NOMO-1 treated with DMSO at 0.1 percent for 48 hours (cell line): ENCODE measurements around the gene CXorf49.
"Not testable (repeated sequence)": the region's sequence is repeated elsewhere in the genome, so short reads cannot be mapped to it uniquely, and the experiment has no call there.

Source experiments
- DNase-seq: peaks from one replicate; lab custom pipeline; 2025; ENCODE audit not compliant: unreplicated experiment; lab: John Stamatoyannopoulos, UW

Gene CXorf49

GRCh38 chrX:71675636-71676035 lies 42.4 kb downstream of the CXorf49 start:
- DNase-seq: not testable (repeated sequence)

DNA sequence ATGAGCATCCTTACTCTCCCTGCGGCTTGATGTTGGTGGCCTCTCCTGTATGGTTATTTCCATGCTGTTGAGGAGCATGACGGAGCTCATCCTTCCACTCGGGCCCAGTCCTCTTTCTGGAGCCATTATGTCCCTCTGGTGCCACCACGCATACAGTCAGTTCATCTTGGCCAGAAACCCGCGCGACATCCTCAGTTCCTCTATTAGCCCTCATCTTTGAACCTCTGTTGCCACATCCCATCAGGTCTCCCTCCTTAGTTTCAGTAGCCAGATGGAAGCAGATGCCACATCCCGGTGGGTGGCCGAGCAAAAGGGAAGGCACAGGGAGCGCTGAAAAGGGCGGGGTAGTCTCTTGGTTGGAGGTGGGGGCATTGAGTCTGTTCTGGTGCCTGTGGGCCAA lies 46.1 kb downstream of the CXorf49 start:
- DNase-seq: no peak

GRCh38 chrX:71671043-71671780 lies 46.9 kb downstream of the CXorf49 start:
- no peak for DNase-seq

DNA sequence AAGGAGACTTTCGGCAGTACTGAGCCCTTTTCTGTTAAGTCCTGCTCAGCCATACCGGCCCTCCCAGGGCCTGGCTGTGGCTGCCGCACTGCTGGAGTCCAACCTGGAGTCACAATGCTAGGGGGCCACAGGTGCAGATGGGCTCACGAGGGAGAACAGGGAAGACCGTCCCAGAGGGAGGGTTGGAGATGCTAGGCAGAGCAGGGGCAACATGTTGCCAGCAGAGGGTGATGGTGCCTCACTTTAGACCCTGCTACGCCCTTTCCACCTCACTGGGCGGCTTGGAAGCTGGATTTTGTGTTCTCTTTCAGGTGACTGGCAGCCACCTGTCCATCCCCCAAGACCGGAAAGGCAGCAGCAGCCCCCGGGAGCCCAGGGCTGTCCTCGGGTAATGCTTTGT lies 48.1 kb downstream of the CXorf49 start:
- DNase-seq: not testable (repeated sequence)

GRCh38 chrX:71669492-71669891 lies 48.6 kb downstream of the CXorf49 start:
- DNase-seq: no peak

DNA sequence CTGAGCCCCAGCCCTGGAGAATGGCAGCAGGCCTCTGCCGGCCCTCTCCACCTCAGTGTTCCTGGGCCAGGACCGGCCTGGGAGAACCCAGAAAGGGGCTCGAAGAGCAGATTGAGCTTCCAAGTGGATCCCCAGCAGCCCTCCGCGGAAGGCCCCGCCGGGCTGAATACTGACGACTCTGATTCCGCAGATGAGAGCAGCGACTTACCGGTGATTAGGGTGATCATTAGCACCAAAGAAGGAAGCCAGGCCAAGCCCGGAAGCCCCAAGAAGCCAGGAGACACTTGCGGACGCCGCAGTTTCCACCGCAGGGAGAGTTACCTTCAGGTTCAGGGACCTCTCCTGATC lies 49.9 kb downstream of the CXorf49 start:
- no peak for DNase-seq

DNA sequence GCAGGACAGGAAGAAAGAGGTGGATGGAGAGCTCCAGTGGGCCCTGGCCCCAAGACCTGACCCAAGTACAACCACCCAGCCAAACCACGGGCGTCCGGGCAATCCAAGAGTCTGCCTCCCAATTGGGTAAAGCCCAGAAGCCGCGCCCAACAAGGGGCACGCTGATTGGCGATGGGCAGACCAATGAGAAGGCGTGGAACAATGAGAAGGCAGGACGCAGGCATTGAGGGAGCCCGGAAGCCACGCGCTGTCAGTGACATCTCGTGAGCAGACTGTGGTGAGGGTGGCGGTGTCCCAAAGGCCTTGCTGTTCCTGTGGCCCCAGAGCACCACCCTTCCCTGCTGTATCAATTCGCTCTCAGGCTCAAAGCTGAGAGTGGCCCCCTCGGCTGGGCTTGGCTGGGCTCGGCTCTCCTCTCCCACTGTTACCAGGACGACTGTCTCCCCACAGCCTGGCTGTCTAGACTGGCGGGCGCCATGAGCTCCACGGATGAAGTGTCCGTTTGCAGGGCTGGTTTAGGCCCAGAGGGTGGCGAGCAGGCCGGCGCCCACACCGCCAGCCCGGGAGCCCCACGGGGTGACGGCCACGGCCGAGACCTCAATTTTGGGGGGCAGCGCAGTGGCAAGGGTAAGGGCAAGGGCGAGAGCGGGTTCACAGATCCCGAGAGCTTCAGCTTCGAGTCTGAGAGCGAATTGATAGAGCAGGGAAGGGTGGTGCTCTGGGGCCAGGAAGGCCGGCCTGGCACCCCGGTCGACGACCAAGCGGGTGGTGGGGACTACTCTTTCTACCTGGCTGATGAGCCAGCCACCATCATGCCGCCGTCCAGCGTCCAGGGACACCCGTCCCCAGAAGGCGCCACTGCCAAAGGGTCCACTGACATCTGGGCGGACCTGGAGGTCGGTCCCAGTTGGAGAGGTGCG lies 50.5 kb downstream of the CXorf49 start, which contains the start of gene LOC101059915:
LOC101059915 (plus strand) TSS at position 219 of the 920 bp plus-strand sequence.
- no peak for DNase-seq

DNA sequence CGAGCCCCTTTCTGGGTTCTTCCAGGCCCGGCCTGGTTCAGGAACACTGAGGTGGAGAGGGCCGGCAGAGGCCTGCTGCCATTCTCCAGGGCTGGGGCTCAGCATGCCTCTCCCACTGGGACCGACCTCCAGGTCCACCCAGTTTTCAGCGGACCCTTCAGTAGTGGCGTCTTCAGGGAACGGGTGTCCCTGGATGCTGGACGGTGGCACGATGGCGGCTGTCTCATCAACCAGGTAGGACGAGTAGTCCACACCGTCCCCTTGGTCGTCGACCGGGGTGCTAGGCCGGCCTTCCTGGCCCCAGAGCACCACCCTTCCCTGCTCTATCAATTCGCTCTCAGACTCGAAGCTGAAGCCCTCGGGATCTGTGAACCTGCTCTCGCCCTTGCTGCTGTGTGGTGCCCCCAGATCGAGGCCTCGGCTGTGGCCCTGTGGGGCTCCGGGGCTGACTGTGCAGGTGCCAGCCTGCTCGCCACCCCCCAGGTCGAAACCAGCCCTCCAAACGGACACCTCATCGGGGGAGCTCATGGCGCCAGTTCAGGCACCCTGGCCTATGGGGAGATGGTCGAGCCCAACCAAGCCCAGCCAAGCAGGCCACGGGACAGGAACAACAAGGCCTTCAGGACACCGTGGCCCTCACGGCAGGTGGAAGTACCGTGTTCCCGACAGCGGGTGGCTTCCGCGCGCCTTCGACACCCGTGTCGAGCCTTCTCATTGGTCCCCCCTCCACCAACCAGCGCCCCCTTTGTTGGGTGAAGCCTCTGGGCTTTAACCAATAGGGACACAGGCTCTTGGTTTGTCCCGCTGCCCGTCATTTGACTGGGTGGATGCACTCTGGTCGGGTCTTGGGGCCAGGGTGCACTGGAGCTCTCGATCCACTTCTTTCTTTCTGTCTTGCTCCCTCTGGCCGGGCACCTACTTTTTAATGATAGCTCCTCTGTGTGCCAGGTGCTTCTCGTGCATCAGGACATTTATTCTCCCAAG lies 51.6 kb downstream of the CXorf49 start:
- DNase-seq: no peak

GRCh38 chrX:71665747-71666146 lies 52.3 kb downstream of the CXorf49 start:
- DNase-seq: no peak

GRCh38 chrX:71664889-71665491 lies 53.1 kb downstream of the CXorf49 start:
- no peak for DNase-seq
